GM23338 (cell line): ENCODE results near the gene DYNC1LI2. TPM values are rescaled to one million over a fixed set of nuclear protein-coding genes. Genes with fewer than 3 reads are reported as not detected.

Source experiments
- ATAC-seq: fragments of 200-7000 bp; cut with Tn5 transposase; 3 replicates; pipeline ENCODE4 v1.9.1; 2020
- DNase-seq: peaks from one replicate; pipeline ENCODE4 v3.0.0-alpha.2; 2015; ENCODE audit warnings: low spot score
- H2AFZ ChIP-seq: fragments of 200-600 bp; sonication (generic); 2 replicates; pipeline ENCODE4 v1.8.0; 2016; ENCODE audit warnings: antibody characterized with exemption, mild to moderate bottlenecking, moderate library complexity
- H3F3A ChIP-seq: fragments of 200-600 bp; sonication (generic); replicated peaks from 2 replicates; pipeline ENCODE4 v1.8.0; 2017; ENCODE audit warnings: antibody characterized with exemption, mixed run types, low read depth
- H3K27ac ChIP-seq: fragments of 200-600 bp; sonication (generic); 2 replicates; pipeline ENCODE4 v1.6.1; 2016; ENCODE audit warnings: low read depth
- H3K27me3 ChIP-seq: fragments of 200-600 bp; sonication (generic); 2 replicates; pipeline ENCODE4 v1.8.0; 2016; ENCODE audit warnings: mild to moderate bottlenecking, mixed run types, moderate library complexity; ENCODE audit not compliant: insufficient read depth
- H3K36me3 ChIP-seq: fragments of 200-600 bp; sonication (generic); 2 replicates; pipeline ENCODE4 v1.8.0; 2016; ENCODE audit warnings: mild to moderate bottlenecking; ENCODE audit not compliant: insufficient read depth
- H3K4me1 ChIP-seq: fragments of 200-600 bp; sonication (generic); 2 replicates; pipeline ENCODE4 v1.8.0; 2016; ENCODE audit warnings: mild to moderate bottlenecking, moderate library complexity; ENCODE audit not compliant: insufficient read depth
- H3K4me2 ChIP-seq: fragments of 200-600 bp; sonication (generic); 2 replicates; pipeline ENCODE4 v1.7.1; 2017; ENCODE audit warnings: mixed run types
- H3K4me3 ChIP-seq: fragments of 200-600 bp; sonication (generic); 2 replicates; pipeline ENCODE4 v1.6.1; 2016; ENCODE audit warnings: mixed run types
- H3K79me2 ChIP-seq: fragments of 200-600 bp; sonication (generic); replicated peaks from 2 replicates; pipeline ENCODE4 v1.8.0; 2017; ENCODE audit warnings: mild to moderate bottlenecking; ENCODE audit not compliant: insufficient read depth
- H3K9me2 ChIP-seq: fragments of 200-600 bp; sonication (generic); 2 replicates; pipeline ENCODE4 v1.8.0; 2017; ENCODE audit not compliant: insufficient read depth
- H4K20me1 ChIP-seq: fragments of 200-600 bp; sonication (generic); replicated peaks from 2 replicates; pipeline ENCODE4 v1.8.0; 2017; ENCODE audit warnings: mild to moderate bottlenecking; ENCODE audit not compliant: insufficient read depth
- H3K27ac Mint-ChIP-seq: 2 replicates; pipeline ENCODE4 v1.8.0; 2020; ENCODE audit warnings: inconsistent platforms, mild to moderate bottlenecking, moderate library complexity, mixed read lengths
- H3K27me3 Mint-ChIP-seq: 3 replicates; pipeline ENCODE4 v1.8.0; 2022; ENCODE audit warnings: low read depth, mild to moderate bottlenecking, moderate library complexity, mixed read lengths, inconsistent platforms; ENCODE audit not compliant: insufficient read depth, poor library complexity
- H3K36me3 Mint-ChIP-seq: 3 replicates; pipeline ENCODE4 v1.8.0; 2021; ENCODE audit warnings: low read depth, mild to moderate bottlenecking, inconsistent platforms, moderate library complexity, mixed read lengths
- H3K4me1 Mint-ChIP-seq: 3 replicates; pipeline ENCODE4 v1.8.0; 2020; ENCODE audit warnings: mild to moderate bottlenecking, inconsistent platforms, mixed read lengths
- H3K4me3 Mint-ChIP-seq: 3 replicates; pipeline ENCODE4 v1.8.0; 2021; ENCODE audit warnings: moderate library complexity, mild to moderate bottlenecking, inconsistent platforms, mixed read lengths
- H3K9me3 Mint-ChIP-seq: 3 replicates; pipeline ENCODE4 v1.8.0; 2020; ENCODE audit warnings: moderate library complexity, mild to moderate bottlenecking, inconsistent platforms, mixed read lengths
- CREB1 ChIP-seq: fragments of 250-450 bp; sonication (Bioruptor Pico); IDR thresholded peaks from 2 replicates; pipeline ENCODE4 v1.5.0; 2020; ENCODE audit warnings: low read depth, mild to moderate bottlenecking, moderate library complexity
- EZH2phosphoT487 ChIP-seq: fragments of 200-600 bp; sonication (generic); IDR thresholded peaks from one replicate; pipeline ENCODE4 v1.8.1; 2018; ENCODE audit warnings: antibody characterized with exemption; ENCODE audit not compliant: unreplicated experiment
- NANOG ChIP-seq: IDR thresholded peaks from 2 replicates; pipeline ENCODE4 v1.6.1; 2016; ENCODE audit warnings: antibody characterized with exemption, borderline replicate concordance
- POLR2AphosphoS5 ChIP-seq: IDR thresholded peaks from 2 replicates; pipeline ENCODE4 v1.6.1; 2016; ENCODE audit warnings: antibody characterized with exemption, low read depth
- STAT1 ChIP-seq: IDR thresholded peaks from one replicate; pipeline ENCODE4 v1.6.1; 2016; ENCODE audit warnings: antibody characterized with exemption; ENCODE audit not compliant: unreplicated experiment
- ZNF331 ChIP-seq: fragments of 250-450 bp; sonication (Bioruptor Pico); IDR thresholded peaks from 2 replicates; pipeline ENCODE4 v1.5.0; 2020; ENCODE audit warnings: low read depth, mild to moderate bottlenecking, moderate library complexity
- polyA plus RNA-seq: library from polyadenylated mRNA; unstranded; fragments of >200 nt; fragmentation: Nextera tagmentation; extraction: Ambion mirVana; gene quantifications from 2 replicates; pipeline ENCODE4 v1.2.1, GENCODE V29; 2016
- total RNA-seq: library from RNA; depleted of rRNA; stranded (reverse); fragments of >200 nt; shearing (Covaris generic); gene quantifications from 2 replicates; pipeline ENCODE4 v1.2.3, GENCODE V29; 2014
- TF ChIP-seq, protein P1 (sequence below): IDR thresholded peaks from one replicate; pipeline ENCODE4 v1.6.1; 2018; ENCODE audit warnings: antibody characterized with exemption; ENCODE audit not compliant: unreplicated experiment
- TF ChIP-seq, protein P2 (sequence below), 2 experiments: fragments of 200-600 bp in 1 of 2; sonication (generic) in 1 of 2; conservative IDR thresholded peaks; 2 replicates each; pipeline versions ENCODE4 v1.5.1 to v1.6.1; 2016 to 2017; ENCODE audit warnings: antibody characterized with exemption in 2 of 2, low read depth in 2 of 2, mild to moderate bottlenecking in 2 of 2, moderate library complexity in 1 of 2
- TF ChIP-seq, protein P3 (sequence below): fragments of 250-450 bp; sonication (Bioruptor Pico); IDR thresholded peaks from 2 replicates; pipeline ENCODE4 v1.5.0; 2020; ENCODE audit warnings: mild to moderate bottlenecking, moderate library complexity
- TF ChIP-seq, protein P4 (sequence below): IDR thresholded peaks from 2 replicates; pipeline ENCODE4 v1.6.1; 2016; ENCODE audit warnings: antibody characterized with exemption

Gene DYNC1LI2
- total and polyA plus RNA-seq, 2 experiments from 2014 or later: 73.9 to 85.9 TPM

DNA sequence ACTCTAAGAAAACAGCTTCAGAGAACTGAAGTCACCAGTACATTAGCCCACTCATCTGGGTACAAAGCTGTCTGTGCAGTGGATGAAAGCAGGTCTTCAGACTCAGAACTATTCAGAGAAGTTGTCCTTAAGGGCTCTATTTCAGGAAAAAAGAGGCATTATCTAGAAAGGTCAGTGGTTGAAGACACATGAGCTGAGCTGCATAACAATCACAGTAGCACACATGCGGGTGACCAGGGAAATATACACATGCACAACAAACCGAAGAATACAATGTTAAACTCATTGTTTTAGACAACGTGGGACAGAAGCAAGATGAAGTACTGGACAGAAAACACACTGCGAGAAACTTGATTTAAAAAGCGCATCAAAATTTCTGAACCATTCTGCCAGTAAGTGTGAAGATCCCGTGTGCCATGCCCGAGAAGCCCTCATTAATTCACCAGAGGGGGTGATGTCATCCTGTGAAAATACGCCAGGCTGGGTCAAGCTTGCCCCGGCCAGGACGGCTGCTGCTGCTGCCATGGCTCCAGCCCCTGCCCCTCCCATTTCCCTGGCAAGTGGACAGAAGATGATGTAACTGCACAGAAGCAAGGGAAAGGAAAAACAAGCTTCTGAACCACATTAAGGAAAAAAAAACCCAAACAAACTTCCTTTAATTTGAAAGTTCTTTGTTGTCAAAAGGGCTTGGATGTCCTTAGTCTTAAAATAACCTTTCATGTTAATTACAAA is 10.1 kb downstream of the DYNC1LI2 start:
- peaks cover 91% of the 10 kb centered on the region for H3K79me2 ChIP-seq
- Mint-ChIP-seq H3K9me3 (no peaks in the 10 kb centered on the region), H3K36me3 (peaks cover 69% of the 10 kb centered on the region), H3K4me3 (no peak overlapping the region), H3K4me1 (peaks cover 21% of the 10 kb centered on the region), H3K27ac (peak overlapping the region; percentile 26), H3K27me3 (no peaks in the 10 kb centered on the region)
- H3K4me2 ChIP-seq: no peak overlapping the region
- no peaks in the 10 kb centered on the region for H3K27me3 ChIP-seq
- H3K4me1 ChIP-seq: peaks cover 13% of the 10 kb centered on the region
- peaks cover 54% of the 10 kb centered on the region for H3K36me3 ChIP-seq
- H3F3A ChIP-seq: peaks cover 14% of the 10 kb centered on the region; the same call in 1 of the 2 replicates
- no peaks in the 10 kb centered on the region for H3K9me2 ChIP-seq
- DNase-seq: no peak
- no peak for TF ChIP-seq ZNF331 (CRISPR knock-in tag)
- TF ChIP-seq NANOG: no peak
- TF ChIP-seq, protein P1, sequence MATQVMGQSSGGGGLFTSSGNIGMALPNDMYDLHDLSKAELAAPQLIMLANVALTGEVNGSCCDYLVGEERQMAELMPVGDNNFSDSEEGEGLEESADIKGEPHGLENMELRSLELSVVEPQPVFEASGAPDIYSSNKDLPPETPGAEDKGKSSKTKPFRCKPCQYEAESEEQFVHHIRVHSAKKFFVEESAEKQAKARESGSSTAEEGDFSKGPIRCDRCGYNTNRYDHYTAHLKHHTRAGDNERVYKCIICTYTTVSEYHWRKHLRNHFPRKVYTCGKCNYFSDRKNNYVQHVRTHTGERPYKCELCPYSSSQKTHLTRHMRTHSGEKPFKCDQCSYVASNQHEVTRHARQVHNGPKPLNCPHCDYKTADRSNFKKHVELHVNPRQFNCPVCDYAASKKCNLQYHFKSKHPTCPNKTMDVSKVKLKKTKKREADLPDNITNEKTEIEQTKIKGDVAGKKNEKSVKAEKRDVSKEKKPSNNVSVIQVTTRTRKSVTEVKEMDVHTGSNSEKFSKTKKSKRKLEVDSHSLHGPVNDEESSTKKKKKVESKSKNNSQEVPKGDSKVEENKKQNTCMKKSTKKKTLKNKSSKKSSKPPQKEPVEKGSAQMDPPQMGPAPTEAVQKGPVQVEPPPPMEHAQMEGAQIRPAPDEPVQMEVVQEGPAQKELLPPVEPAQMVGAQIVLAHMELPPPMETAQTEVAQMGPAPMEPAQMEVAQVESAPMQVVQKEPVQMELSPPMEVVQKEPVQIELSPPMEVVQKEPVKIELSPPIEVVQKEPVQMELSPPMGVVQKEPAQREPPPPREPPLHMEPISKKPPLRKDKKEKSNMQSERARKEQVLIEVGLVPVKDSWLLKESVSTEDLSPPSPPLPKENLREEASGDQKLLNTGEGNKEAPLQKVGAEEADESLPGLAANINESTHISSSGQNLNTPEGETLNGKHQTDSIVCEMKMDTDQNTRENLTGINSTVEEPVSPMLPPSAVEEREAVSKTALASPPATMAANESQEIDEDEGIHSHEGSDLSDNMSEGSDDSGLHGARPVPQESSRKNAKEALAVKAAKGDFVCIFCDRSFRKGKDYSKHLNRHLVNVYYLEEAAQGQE: no peak
- TF ChIP-seq, protein P2, sequence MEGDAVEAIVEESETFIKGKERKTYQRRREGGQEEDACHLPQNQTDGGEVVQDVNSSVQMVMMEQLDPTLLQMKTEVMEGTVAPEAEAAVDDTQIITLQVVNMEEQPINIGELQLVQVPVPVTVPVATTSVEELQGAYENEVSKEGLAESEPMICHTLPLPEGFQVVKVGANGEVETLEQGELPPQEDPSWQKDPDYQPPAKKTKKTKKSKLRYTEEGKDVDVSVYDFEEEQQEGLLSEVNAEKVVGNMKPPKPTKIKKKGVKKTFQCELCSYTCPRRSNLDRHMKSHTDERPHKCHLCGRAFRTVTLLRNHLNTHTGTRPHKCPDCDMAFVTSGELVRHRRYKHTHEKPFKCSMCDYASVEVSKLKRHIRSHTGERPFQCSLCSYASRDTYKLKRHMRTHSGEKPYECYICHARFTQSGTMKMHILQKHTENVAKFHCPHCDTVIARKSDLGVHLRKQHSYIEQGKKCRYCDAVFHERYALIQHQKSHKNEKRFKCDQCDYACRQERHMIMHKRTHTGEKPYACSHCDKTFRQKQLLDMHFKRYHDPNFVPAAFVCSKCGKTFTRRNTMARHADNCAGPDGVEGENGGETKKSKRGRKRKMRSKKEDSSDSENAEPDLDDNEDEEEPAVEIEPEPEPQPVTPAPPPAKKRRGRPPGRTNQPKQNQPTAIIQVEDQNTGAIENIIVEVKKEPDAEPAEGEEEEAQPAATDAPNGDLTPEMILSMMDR (conservative IDR thresholded peaks at IDR 0.05; ENCODE audit: low read depth in 2 of 2): no peak
- TF ChIP-seq, protein P3, sequence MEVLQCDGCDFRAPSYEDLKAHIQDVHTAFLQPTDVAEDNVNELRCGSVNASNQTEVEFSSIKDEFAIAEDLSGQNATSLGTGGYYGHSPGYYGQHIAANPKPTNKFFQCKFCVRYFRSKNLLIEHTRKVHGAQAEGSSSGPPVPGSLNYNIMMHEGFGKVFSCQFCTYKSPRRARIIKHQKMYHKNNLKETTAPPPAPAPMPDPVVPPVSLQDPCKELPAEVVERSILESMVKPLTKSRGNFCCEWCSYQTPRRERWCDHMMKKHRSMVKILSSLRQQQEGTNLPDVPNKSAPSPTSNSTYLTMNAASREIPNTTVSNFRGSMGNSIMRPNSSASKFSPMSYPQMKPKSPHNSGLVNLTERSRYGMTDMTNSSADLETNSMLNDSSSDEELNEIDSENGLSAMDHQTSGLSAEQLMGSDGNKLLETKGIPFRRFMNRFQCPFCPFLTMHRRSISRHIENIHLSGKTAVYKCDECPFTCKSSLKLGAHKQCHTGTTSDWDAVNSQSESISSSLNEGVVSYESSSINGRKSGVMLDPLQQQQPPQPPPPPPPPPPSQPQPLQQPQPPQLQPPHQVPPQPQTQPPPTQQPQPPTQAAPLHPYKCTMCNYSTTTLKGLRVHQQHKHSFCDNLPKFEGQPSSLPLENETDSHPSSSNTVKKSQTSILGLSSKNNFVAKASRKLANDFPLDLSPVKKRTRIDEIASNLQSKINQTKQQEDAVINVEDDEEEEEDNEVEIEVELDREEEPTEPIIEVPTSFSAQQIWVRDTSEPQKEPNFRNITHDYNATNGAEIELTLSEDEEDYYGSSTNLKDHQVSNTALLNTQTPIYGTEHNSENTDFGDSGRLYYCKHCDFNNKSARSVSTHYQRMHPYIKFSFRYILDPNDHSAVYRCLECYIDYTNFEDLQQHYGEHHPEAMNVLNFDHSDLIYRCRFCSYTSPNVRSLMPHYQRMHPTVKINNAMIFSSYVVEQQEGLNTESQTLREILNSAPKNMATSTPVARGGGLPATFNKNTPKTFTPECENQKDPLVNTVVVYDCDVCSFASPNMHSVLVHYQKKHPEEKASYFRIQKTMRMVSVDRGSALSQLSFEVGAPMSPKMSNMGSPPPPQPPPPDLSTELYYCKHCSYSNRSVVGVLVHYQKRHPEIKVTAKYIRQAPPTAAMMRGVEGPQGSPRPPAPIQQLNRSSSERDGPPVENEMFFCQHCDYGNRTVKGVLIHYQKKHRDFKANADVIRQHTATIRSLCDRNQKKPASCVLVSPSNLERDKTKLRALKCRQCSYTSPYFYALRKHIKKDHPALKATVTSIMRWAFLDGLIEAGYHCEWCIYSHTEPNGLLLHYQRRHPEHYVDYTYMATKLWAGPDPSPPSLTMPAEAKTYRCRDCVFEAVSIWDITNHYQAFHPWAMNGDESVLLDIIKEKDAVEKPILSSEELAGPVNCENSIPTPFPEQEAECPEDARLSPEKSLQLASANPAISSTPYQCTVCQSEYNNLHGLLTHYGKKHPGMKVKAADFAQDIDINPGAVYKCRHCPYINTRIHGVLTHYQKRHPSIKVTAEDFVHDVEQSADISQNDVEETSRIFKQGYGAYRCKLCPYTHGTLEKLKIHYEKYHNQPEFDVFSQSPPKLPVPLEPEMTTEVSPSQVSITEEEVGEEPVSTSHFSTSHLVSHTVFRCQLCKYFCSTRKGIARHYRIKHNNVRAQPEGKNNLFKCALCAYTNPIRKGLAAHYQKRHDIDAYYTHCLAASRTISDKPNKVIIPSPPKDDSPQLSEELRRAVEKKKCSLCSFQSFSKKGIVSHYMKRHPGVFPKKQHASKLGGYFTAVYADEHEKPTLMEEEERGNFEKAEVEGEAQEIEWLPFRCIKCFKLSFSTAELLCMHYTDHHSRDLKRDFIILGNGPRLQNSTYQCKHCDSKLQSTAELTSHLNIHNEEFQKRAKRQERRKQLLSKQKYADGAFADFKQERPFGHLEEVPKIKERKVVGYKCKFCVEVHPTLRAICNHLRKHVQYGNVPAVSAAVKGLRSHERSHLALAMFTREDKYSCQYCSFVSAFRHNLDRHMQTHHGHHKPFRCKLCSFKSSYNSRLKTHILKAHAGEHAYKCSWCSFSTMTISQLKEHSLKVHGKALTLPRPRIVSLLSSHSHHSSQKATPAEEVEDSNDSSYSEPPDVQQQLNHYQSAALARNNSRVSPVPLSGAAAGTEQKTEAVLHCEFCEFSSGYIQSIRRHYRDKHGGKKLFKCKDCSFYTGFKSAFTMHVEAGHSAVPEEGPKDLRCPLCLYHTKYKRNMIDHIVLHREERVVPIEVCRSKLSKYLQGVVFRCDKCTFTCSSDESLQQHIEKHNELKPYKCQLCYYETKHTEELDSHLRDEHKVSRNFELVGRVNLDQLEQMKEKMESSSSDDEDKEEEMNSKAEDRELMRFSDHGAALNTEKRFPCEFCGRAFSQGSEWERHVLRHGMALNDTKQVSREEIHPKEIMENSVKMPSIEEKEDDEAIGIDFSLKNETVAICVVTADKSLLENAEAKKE: no peak
- no peak for TF ChIP-seq CREB1
- TF ChIP-seq POLR2AphosphoS5: no peak
- TF ChIP-seq EZH2phosphoT487: no peak
- TF ChIP-seq, protein P4, sequence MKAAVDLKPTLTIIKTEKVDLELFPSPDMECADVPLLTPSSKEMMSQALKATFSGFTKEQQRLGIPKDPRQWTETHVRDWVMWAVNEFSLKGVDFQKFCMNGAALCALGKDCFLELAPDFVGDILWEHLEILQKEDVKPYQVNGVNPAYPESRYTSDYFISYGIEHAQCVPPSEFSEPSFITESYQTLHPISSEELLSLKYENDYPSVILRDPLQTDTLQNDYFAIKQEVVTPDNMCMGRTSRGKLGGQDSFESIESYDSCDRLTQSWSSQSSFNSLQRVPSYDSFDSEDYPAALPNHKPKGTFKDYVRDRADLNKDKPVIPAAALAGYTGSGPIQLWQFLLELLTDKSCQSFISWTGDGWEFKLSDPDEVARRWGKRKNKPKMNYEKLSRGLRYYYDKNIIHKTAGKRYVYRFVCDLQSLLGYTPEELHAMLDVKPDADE: no peak
- no peak for TF ChIP-seq STAT1
- H2AFZ ChIP-seq: no peak overlapping the region
- H4K20me1 ChIP-seq: peaks cover 47% of the 10 kb centered on the region
- no peak overlapping the region for H3K4me3 ChIP-seq
- peak overlapping the region; percentile 46 for H3K27ac ChIP-seq
- no peak for ATAC-seq
